ENCODE data around the gene TMEM184B. TPM values are rescaled to one million over a fixed set of nuclear protein-coding genes. Genes with fewer than 3 reads are reported as not detected.

The TMEM184B gene
- polyA plus RNA-seq, 1 donor (not counting 4 experiments of a cell fraction or from before 2014, with no cell fraction given), result 18.8 TPM

- no peak overlapping the region for H2AFZ ChIP-seq (ENCODE audit: control insufficient read depth, low read length)
- peaks cover 6% of the 10 kb centered on the region for H3K4me1 ChIP-seq (ENCODE audit: control insufficient read depth, extremely low read depth, insufficient read depth, low read length)
- no peaks in the 10 kb centered on the region for H3K79me2 ChIP-seq (ENCODE audit: control insufficient read depth, insufficient read depth, low read length)
- FAIRE-seq, result no peak
- H3K9ac ChIP-seq (ENCODE audit: control insufficient read depth, extremely low read depth, insufficient read depth, low read length), result no peak overlapping the region
- no peak overlapping the region for H3K4me2 ChIP-seq (ENCODE audit: control insufficient read depth, extremely low read depth, insufficient read depth, low read depth, low read length)
- no peaks in the 10 kb centered on the region for H4K20me1 ChIP-seq (ENCODE audit: control insufficient read depth, extremely low read depth, insufficient read depth, low read length)
- H3K4me3 ChIP-seq (ENCODE audit: control insufficient read depth in 2 of 3, extremely low read depth in 1 of 3, insufficient read depth in 2 of 3, low read depth in 1 of 3, low read length in 3 of 3), result no peak overlapping the region
- peaks cover 28 to 31% of the 10 kb centered on the region in 2 experiments for H3K36me3 ChIP-seq (ENCODE audit: control insufficient read depth in 2 of 2, extremely low read depth in 1 of 2, insufficient read depth in 2 of 2, low read length in 2 of 2)
- dilution Hi-C loops (cut with MboI; ENCODE audit: extremely low pct_ligation_motif_present, low sequenced_read_pairs), result no loop called here
- TF ChIP-seq, protein P1, sequence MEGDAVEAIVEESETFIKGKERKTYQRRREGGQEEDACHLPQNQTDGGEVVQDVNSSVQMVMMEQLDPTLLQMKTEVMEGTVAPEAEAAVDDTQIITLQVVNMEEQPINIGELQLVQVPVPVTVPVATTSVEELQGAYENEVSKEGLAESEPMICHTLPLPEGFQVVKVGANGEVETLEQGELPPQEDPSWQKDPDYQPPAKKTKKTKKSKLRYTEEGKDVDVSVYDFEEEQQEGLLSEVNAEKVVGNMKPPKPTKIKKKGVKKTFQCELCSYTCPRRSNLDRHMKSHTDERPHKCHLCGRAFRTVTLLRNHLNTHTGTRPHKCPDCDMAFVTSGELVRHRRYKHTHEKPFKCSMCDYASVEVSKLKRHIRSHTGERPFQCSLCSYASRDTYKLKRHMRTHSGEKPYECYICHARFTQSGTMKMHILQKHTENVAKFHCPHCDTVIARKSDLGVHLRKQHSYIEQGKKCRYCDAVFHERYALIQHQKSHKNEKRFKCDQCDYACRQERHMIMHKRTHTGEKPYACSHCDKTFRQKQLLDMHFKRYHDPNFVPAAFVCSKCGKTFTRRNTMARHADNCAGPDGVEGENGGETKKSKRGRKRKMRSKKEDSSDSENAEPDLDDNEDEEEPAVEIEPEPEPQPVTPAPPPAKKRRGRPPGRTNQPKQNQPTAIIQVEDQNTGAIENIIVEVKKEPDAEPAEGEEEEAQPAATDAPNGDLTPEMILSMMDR (optimal IDR thresholded peaks at IDR 0.05 in 1 of 3, IDR thresholded peaks at IDR 0.05 in 1 of 3, conservative IDR thresholded peaks at IDR 0.05 in 1 of 3; ENCODE audit: extremely low read depth in 1 of 3, insufficient read depth in 2 of 3, low read length in 3 of 3), result no peak
- no peak for TF ChIP-seq EZH2 (IDR thresholded peaks at IDR 0.05; ENCODE audit: low read length)
- no peak overlapping the region for H3K27ac ChIP-seq (ENCODE audit: control insufficient read depth, insufficient read depth, low read length)
- no peak for DNase-seq (ENCODE audit: low read depth, low spot score)
- no peaks in the 10 kb centered on the region for H3K9me3 ChIP-seq (ENCODE audit: control insufficient read depth, low read depth, low read length)
- no peaks in the 10 kb centered on the region for H3K27me3 ChIP-seq (ENCODE audit: control insufficient read depth, extremely low read depth, insufficient read depth, low read length)
- peaks cover 4% of the 10 kb centered on the region for H3K9me1 ChIP-seq (ENCODE audit: control insufficient read depth, extremely low read depth, insufficient read depth, low read length)
These were observed 14.3 kb upstream of the TMEM184B start for GRCh38 chr22:38286915-38287669.

DNA sequence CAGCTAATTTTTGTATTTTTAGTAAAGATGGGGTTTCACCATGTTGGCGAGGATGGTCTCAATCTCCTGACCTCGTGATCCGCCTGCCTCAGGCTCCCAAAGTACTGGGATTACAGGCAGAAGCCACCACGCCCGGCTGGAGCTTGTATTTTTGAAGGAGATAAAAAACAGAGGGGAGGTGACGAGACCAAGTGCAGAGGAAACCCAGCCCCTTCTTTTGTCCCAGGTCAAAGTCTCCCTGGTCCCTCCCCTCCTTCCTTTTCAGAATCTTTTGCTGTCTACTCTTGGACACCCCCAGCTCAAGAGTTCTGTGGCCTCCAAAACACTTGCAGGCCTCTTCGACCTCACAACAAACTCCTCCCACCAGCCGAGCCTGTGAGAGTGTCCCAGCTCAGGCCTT is 12.2 kb upstream of the TMEM184B start:
- no peak overlapping the region for H3K27ac ChIP-seq (ENCODE audit: control insufficient read depth, insufficient read depth, low read length)

More for the DNA sequence above, 12.2 kb upstream of the TMEM184B start:
- dilution Hi-C loops (cut with MboI; ENCODE audit: extremely low pct_ligation_motif_present, low sequenced_read_pairs), result no loop called here
- Histone ChIP-seq H3K9me1 (ENCODE audit: control insufficient read depth, extremely low read depth, insufficient read depth, low read length) (peaks cover 4% of the 10 kb centered on the region), H4K20me1 (ENCODE audit: control insufficient read depth, extremely low read depth, insufficient read depth, low read length) (no peaks in the 10 kb centered on the region), H3K9me3 (ENCODE audit: control insufficient read depth, low read depth, low read length) (no peaks in the 10 kb centered on the region), H3K4me1 (ENCODE audit: control insufficient read depth, extremely low read depth, insufficient read depth, low read length) (peaks cover 6% of the 10 kb centered on the region), H3K27me3 (ENCODE audit: control insufficient read depth, extremely low read depth, insufficient read depth, low read length) (no peaks in the 10 kb centered on the region), H2AFZ (ENCODE audit: control insufficient read depth, low read length) (no peak overlapping the region), H3K36me3 (ENCODE audit: control insufficient read depth in 2 of 2, extremely low read depth in 1 of 2, insufficient read depth in 2 of 2, low read length in 2 of 2) (peaks cover 19 to 20% of the 10 kb centered on the region in 2 experiments), H3K9ac (ENCODE audit: control insufficient read depth, extremely low read depth, insufficient read depth, low read length) (no peak overlapping the region), H3K79me2 (ENCODE audit: control insufficient read depth, insufficient read depth, low read length) (no peaks in the 10 kb centered on the region), H3K4me2 (ENCODE audit: control insufficient read depth, extremely low read depth, insufficient read depth, low read depth, low read length) (no peak overlapping the region), H3K4me3 (ENCODE audit: control insufficient read depth in 2 of 3, extremely low read depth in 1 of 3, insufficient read depth in 2 of 3, low read depth in 1 of 3, low read length in 3 of 3) (no peak overlapping the region)
- no peak for DNase-seq (ENCODE audit: low read depth, low spot score)
- FAIRE-seq, result no peak
- TF ChIP-seq, protein P1 (optimal IDR thresholded peaks at IDR 0.05 in 1 of 3, IDR thresholded peaks at IDR 0.05 in 1 of 3, conservative IDR thresholded peaks at IDR 0.05 in 1 of 3; ENCODE audit: extremely low read depth in 1 of 3, insufficient read depth in 2 of 3, low read length in 3 of 3), result no peak
- TF ChIP-seq EZH2 (IDR thresholded peaks at IDR 0.05; ENCODE audit: low read length), result no peak

Measured in keratinocyte (primary cell).